Raji (cell line): Measurements from ENCODE around the gene ALDH1A3.

ENCODE experiments used
- POLR2A ChIP-seq: IDR thresholded peaks from 2 replicates; pipeline ENCODE4 v1.6.1; 2011; ENCODE audit warnings: low read depth, low read length, control low read depth; ENCODE audit not compliant: insufficient read depth

ALDH1A3 gene

DNA sequence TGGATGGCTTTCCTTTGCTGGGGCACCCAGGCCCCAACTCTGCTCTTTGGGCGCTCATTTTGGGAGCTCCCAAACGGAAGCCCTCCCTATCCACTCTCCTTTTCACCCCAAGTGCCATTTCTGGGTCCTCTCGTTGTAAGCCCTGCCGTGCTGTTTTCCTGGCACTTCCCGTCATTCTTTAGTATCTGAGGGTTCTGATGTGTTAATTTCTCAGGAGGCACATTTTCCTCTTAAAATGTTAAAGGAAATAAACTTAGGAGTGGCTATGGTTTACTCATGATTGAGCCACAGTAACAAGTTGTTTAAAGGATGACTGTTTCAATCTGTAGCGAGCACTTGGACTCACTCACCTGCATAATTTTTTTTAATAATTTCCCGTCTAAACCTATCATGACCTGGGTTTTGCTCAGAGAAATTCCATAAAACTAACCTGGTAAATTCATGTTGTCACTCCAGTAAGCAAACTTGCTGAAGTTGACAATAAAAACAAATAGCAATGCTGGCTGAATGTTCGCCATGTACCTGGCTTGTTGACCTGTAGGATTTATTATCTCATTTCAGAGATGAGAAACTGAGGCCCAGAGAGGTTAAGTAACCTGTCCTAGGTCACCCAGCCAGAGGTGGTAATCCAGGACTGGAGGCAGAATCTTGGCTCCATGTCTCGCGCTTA lies 10.6 kb downstream of the ALDH1A3 start:
- no peak for TF ChIP-seq POLR2A

DNA sequence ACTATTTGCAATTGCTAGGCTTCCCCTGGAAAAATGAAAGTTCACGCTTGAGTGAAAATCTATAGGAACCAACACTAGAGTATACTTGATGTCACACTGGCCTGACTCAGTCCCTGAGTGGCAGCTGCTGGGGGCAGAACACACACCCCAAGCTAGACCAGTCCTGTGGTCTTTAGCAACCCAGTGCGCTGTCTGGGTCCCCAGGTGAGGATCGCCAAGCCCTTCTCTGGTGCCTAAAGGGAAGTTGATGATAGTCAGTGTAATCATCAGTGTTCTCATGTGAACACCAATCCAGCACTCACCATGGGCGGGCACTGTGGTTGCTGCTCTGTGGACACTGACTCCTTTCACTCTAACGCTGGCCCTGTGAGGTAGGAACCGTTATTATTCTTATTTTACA lies 11.2 kb downstream of the ALDH1A3 start:
- TF ChIP-seq POLR2A = no peak

- no peak for TF ChIP-seq POLR2A
These were observed 11.8 kb downstream of the ALDH1A3 start for GRCh38 chr15:100891307-100892012.

DNA sequence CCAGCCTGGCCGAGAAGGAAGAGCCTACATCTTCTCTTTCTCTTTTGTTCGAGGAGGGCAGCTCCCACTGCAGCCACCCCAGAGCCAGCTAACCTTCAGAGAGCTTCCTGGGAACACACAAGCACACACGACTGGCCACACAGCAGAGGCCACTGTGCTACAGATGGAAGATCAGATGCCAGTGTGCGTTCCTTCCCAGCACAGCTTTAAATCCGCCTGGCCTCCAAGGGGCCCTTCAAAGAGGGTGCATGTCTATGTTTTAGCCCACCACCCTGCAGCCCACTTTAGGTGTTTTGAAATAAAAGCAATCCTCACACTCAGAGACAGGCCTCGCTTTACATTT lies 12.4 kb downstream of the ALDH1A3 start:
- TF ChIP-seq POLR2A = no peak

GRCh38 chr15:100893261-100893963 lies 13.8 kb downstream of the ALDH1A3 start:
- no peak for TF ChIP-seq POLR2A

DNA sequence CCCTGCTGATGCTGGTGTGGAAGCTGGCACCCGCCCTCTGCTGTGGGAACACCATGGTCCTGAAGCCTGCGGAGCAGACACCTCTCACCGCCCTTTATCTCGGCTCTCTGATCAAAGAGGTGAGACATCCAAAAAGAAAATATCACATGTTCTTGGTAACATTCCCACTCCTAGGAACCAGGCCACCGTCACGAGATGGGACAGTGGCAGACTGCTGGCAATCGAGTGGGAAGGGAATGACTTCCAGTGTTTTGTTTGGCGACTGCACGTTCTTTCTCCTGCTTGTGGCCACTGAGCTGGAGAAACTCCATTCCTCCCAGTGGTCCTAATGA lies 14.3 kb downstream of the ALDH1A3 start:
- no peak for TF ChIP-seq POLR2A

DNA sequence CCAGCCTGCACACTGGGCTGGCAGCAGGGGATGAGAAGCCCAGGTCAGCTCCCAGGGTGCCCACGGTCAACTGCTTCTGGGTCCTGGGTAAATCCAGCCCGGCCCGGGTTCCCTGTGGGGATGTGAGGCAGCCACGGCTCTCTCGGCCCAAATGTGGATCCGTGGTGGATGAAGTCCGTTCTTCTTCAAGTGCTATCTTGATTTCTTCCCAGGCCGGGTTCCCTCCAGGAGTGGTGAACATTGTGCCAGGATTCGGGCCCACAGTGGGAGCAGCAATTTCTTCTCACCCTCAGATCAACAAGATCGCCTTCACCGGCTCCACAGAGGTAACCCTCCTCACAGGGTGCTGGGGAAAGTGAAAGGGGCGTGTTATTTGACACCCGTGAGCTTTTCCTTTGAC lies 16.1 kb downstream of the ALDH1A3 start:
- no peak for TF ChIP-seq POLR2A

DNA sequence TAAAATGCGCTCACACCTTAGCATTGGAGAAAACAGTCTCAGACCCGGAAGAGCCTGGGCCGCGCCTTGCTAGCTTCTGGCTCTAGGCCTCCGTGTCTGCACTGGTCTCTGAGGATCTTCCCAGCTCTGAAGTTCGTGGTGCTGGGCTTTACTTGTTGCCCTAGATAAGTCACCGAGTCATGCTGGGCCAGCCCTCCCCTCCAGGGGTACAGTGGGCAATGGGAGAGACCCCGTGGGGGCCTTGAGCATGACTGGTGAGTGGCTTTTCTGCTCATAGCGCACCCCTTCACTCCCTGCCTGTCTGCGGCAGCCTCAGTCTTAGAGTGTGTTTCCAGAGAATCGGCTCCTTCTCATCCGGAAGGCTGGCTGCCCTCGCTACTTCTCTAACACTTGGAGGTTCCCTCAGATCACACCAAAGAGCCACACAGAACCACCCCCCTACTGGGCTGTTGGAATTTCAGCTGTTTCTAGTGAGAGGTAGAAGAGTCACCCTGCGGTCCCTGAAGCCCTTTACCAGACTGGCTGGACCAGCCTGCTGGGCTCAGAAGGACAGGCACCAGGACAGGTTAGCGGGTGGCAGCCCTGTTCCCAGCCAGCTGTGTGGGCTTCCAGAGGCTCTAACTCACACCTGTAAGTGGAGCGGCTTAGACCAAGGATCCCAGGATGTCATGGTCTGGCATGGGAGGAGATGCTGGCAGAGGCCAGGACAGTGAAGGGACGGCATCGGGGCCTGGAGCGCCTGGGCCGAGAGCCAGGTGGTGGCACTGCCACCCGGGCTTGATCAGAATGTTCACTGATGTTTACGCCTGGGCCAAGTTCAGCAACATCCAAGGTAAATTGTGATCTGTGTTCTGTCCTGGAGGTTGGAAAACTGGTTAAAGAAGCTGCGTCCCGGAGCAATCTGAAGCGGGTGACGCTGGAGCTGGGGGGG lies 17.9 kb downstream of the ALDH1A3 start:
- TF ChIP-seq POLR2A = no peak

GRCh38 chr15:100898152-100898490 lies 18.5 kb downstream of the ALDH1A3 start:
- no peak for TF ChIP-seq POLR2A

DNA sequence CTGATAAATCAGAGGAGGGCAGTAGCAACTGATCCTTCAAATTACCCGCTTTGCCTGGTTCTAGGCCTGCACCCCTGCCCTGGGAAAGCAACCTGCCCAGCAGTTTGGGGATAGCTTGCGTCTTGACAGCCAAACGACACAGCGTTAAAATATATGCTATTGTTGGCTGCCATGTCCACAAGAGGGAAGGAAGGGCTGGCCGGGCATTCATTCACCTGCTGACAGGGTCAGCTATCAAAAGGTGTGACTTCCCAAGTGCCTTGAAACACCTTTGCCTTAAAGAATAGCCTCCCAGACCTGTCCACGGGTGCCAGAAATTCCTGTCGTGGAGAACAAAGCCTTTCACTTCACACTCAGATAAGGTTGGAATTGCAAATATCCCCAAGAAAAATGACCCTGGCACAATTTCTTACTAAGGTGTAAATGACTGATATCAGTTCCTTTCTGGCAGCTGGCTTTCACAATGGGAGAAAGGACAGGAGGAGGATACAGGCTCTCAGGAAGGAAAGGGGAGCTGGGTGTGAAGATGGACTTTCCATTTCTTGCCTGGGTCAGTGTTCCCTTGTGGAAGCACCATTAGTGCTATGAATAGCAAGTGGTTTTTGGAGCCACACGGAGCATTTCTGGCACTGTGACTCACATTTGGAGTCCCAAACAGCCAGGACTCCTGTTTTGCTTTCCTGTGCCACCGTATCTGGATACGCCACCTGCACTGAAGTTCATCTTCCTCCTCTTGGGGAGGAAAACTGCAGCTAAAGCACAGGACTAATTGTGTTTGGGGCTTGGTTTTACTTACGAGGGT lies 19.2 kb downstream of the ALDH1A3 start:
- TF ChIP-seq POLR2A = no peak

- TF ChIP-seq POLR2A = no peak
These were observed 20.0 kb downstream of the ALDH1A3 start for GRCh38 chr15:100899601-100900000.

DNA sequence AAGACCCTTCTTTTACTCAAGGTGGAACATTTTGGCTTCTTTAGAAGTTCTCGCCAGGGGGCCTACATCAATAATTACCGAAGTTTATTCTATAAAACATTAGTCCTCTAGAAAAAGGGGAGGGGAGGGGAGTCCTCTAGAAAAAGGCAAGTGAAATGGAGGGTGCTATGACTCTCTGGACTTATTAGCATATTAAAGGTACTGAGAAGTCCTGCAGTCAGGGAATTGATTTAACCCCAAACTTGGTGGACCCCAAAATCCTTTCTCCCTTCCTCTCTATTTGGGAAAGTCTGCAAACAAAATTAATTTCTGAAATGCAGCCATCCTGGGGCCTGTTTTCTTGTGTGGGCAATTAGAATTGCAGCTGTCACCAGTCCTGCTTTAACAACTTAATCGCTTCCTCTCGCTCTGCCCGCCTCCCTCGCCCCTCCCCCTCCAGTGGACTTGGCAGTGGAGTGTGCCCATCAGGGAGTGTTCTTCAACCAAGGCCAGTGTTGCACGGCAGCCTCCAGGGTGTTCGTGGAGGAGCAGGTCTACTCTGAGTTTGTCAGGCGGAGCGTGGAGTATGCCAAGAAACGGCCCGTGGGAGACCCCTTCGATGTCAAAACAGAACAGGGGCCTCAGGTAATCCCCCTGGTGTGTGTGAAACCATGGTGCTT lies 20.6 kb downstream of the ALDH1A3 start:
- TF ChIP-seq POLR2A = no peak

DNA sequence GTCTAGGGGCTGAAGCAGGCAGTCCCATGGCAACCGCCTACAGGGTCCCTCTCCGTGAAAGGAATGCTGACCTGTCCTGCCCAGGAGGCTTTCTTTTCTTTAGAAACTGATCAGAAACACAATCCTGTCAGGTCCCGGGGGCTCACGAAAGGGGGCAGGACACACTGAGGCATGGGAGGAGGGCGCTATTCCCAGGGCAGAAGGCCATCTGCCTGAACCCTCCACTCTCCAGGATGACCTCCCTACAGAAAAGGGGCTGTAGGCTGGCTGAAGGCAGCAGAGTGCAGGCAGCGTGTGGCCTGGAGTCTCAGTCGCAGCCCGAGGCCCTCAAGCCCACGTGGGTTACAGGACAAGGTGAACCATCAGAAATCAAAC lies 21.2 kb downstream of the ALDH1A3 start:
- no peak for TF ChIP-seq POLR2A

GRCh38 chr15:100901296-100901695 lies 21.7 kb downstream of the ALDH1A3 start:
- TF ChIP-seq POLR2A = no peak
